HG03103 (cell line): ENCODE data around the gene GALNT10.

Experiments used
- ATAC-seq: cut with Tn5 transposase; IDR thresholded peaks from one replicate; pipeline ENCODE4 v1.9.1; 2021; ENCODE audit warnings: low read depth; ENCODE audit not compliant: unreplicated experiment

GALNT10 gene

GRCh38 chr5:154227090-154227489, 36.6 kb downstream of the GALNT10 start:
- no peak for ATAC-seq

DNA sequence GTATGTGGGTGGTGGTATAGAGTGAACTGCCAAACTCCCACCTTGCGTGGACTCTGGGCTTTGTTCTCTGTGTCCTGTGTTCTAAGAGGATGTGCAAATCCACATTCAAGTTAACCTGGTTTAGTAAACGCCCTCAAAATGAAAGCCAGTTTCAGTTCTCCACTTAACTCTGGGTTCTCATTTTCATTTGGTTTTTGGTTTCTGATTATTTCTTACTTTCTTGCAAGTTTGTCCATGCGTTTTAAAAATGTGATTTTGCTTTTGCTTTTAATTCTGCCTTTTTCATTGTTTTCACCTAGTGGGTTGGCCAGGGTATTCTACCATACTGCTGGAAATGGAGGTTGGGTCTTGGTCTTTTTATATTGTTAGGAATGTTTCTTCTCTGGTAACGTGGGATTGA, 38.2 kb downstream of the GALNT10 start:
- ATAC-seq = peak; percentile 93

DNA sequence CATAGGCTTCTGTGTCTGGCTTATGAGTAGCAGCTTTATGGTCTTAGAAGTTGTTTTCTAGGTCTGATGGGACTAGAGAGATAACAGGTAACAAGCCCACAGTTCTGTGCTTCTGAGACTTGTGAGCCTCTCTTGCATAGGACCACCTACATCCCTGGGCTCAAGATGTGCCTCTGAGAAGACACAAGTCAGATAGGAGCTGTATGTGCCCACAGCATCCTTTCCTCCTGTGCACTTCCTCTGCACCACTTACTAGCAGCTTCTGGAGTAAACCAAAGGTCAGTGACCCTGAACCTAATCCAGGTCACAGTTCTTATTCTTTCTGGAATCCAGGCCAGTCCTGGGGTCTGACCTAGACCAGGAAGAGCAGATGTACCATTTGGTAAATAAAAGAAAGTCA, 40.0 kb downstream of the GALNT10 start:
- ATAC-seq = no peak

DNA sequence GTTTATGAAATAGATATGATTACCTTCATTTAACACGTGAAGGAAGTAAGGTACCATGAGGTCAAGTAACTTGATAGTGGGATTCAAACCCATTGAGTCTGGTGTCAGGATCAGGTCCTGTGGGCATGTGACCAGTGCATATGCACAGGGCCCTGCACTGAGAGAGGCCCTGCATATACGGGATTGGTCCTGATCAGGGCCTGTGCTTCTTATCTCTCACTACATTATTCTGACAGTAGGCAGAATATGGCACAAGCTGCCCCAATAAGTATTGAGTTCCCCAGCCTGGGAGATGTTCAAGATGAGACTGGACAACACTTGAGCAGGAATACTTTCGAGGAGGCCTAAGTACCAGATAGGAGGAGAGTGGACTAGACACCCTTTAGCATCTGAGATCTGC, 44.0 kb downstream of the GALNT10 start:
- ATAC-seq = no peak

- no peak for ATAC-seq
These were observed 45.5 kb downstream of the GALNT10 start for GRCh38 chr5:154236011-154236410.

DNA sequence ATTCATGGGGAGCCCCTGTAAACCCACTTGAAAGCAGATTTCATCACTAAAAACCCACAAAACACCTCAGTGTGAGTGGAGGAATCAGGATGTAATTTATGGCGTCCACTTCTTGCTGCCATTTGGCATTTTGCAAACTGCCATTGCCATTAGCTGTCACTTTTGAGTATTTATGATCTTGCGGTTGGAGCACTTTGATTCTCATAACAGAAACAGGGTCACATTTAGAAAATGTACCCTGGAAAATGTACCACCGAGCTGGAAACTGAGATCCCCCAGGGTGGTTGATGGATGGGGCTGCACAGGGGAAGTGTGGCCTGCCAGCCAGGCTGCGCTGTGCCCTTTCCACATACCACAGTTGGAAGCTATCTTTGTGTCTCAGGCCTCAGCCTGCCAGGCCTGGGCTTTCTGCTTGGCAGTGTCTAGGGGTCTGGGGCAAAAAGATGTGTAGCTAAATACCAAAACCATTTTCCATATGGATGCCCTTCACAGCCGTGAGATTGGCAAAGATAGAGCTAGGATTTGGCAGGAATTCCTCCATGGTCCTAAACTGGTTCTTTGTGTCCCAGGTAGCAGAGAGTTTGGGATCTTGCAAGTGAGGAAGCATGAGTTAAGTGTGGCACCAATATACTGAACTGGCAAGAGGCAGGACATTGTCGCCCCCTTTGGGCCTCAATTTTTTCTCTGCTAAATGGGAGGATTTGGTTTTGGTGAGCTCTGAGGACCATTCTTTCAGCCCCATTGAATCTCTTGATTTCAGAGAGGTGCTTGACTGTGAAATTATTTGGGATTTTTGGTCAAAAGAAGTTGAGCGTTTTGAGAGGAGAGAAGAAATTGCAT, 46.2 kb downstream of the GALNT10 start:
- ATAC-seq = no peak

DNA sequence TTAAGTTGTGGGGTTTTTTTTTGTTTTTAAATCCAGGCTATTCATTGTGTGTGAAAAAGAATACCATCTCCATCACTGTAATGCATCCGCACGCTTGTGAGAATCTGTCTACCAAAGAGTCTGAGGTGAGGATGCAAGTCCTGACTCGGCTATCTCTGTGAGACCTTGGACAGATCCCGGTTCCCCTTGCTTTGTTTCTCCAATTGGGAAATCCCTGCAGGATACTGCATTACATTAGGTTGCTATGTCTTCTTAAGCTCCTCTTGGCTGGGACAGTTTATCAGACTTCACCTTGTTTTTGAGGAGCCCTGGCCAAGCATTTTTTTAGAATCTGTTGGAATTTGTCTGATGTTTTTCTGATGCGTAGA, 46.8 kb downstream of the GALNT10 start:
- no peak for ATAC-seq

GRCh38 chr5:154237946-154238345, 47.4 kb downstream of the GALNT10 start:
- no peak for ATAC-seq

DNA sequence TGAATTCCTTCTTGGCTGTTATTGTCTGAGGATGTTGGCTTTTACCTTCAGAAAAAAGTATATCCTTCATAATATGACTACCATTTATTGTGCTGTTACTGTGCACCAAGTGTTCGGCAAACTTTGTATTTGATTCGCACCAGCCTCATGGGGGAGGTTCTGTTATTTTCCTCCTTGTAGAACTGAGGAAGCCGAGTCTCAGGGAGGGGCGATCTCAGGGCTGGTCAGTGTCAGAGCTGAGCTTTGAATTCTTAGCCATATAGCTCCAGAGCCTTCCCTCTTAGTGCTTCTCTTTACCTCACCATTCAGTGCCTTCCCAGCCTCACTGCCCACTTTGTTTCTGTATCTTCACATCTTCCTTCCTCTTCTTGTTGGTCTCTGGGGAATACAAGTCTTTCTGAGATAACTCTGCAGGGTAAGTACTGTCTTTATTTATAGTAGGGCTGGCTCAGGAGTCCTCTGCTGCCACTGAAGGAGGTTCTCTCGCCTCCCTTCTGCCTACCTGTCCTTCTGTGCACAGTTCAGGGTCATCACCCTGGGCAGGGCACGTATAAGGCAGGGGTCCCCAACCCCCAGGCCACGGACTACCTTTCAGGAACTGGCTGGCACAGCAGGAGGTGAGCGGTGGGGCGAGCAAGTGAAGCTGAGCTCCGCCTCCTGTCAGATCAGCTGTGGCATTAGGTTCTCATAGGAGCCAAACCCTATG, 48.4 kb downstream of the GALNT10 start:
- peak; percentile 62 for ATAC-seq

- no peak for ATAC-seq
These were observed 50.1 kb downstream of the GALNT10 start for GRCh38 chr5:154240595-154240994.

GRCh38 chr5:154241021-154241420, 50.5 kb downstream of the GALNT10 start:
- ATAC-seq = no peak

DNA sequence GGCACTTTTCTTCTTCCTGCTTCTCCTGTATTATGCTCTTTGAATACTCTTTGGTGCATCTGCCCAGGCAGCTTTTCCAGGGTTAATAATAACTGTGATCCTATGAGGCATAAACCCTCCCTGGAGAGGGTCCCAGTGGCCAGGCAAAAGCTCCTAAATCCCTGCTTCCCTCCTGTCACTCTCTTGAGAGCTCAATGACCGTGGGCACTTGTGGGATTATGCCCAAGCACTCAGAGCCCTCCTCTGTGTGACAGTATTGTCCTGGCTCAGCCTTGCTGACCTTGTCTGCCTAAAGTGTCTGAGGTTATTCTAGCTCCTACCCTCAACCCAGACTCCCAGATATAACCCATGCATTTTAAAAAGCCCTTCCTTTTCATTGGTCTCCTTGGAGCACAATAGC, 51.9 kb downstream of the GALNT10 start:
- no peak for ATAC-seq

DNA sequence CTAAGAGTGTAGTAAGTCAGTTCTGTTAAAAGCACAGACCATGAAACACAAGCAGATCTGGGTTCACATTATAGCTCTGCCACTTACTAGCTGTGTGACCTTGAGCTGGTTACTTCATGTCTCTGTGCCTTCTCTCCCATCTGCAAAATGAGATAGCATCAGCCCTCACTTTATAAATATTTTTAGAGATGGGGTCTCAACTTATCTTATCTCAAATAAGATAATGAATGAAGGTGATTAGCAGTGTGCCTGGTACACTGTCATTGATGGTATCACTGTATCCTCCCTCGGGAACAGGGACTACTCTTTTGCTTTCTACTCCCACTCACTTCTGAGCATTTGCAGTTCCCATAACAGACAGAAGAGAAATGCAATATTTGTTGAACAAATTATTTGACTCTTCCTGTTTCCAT, 52.4 kb downstream of the GALNT10 start:
- ATAC-seq = peak; percentile 42

DNA sequence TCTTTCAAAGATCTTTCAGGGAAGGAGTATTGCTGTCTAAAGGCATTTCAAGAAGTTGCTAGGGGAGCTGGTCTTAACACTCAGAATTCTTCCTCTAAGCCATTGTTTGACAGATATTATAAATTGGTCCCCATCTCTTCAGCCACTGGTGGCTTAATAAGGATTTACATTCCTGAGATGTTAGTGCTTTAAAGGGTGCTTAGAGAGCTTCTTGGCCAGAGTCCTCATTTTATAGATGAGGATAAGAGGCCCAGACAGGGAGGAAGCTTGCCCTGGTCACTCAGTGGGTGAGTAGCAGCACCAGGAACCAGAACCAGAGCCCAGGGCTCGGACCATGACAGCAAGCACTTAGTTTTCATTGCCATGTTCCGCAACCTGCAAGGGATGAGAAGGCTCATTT, 53.2 kb downstream of the GALNT10 start:
- no peak for ATAC-seq

- ATAC-seq = no peak
These were observed 53.9 kb downstream of the GALNT10 start for GRCh38 chr5:154244476-154244875.

DNA sequence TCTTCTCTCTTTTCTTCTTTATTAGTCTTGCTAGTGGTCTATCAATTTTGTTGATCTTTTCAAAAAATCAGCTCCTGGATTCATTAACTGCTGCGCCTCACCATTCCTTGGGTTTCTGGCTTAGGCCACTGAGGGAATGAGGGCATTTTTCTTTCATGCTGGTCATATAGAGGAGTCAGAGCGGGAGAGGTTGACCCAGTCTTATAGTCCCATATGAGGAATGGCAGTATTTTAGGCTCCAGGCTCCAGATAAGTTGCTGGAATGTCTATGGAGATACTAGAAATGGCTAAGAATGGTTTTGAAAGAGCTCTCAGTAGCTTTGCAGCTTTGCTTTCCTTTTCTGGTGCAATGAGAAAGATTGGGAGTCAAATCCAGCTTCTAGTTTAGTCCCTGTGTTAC, 58.2 kb downstream of the GALNT10 start:
- no peak for ATAC-seq

- no peak for ATAC-seq
These were observed 59.3 kb downstream of the GALNT10 start for GRCh38 chr5:154249826-154250225.

- no peak for ATAC-seq
These were observed 61.0 kb downstream of the GALNT10 start for GRCh38 chr5:154251529-154251928.

DNA sequence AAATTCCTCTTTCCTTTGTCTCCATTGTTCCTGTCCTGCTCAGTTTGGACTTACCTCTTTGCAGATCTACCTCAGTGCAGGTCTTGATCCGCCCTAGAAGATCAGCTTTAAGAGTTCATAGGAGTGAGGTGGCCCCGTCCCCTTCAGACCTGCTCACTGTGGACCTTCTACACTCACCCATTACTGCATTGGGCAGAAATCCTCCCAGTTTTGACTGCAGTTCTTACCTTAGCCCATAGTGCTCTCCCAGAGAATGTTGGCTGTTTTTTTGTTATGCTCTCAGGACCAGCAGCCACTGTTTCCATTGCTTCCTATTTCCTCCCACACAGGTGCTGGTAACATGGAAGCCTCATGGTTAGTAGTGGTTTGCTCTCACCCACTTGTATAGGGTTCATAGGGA, 63.3 kb downstream of the GALNT10 start:
- ATAC-seq = no peak

GRCh38 chr5:154254896-154255295, 64.4 kb downstream of the GALNT10 start:
- ATAC-seq = no peak

GRCh38 chr5:154257046-154257445, 66.5 kb downstream of the GALNT10 start:
- ATAC-seq = no peak
